ENCODE data around the gene RNF168. TPM values are rescaled to one million over a fixed set of nuclear protein-coding genes. Genes with fewer than 3 reads are reported as not detected.

RNF168 gene
- total and polyA plus RNA-seq, 2 of the 4 experiments (the other 2 are of a cell fraction) = 2.5 to 15.2 TPM

DNA sequence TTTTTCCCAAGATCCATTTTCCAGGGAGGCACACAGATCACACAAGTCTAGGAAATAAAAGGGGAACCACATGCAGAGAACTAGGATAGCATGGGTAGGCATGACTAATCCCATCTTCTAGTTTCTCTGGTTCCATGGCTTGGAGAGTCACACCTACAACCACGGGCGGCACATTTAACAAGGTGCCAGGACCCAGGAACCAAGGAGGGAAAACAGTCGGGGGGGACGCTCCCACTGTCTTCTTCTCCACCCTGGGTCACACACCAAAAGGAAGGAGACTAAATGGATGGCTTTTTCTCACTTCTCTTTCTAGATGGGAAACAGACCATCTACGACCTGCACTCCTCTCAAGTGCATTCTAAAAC lies 16.1 kb upstream of the RNF168 start:
- WGBS, 2 experiments (ENCODE audit: extremely low coverage in 2 of 2, insufficient read length in 1 of 2) = 63% methylated on average over 2 of the region's 5 CpGs; no CpG with 5 or more reads in 1 of the 2 experiments
- no peak overlapping the region for H3K4me2 ChIP-seq (ENCODE audit: low read depth, low read length)
- H3K36me3 ChIP-seq (ENCODE audit: control insufficient read depth, insufficient read depth, low read length) = no peaks in the 10 kb centered on the region
- DNase-seq (no peak), ATAC-seq (ENCODE audit: low read depth) (no peak)
- POLR2A ChIA-PET (ENCODE audit: unreplicated experiment) = no interaction called here
- H4K20me1 ChIP-seq (ENCODE audit: insufficient read depth, low read length) = no peaks in the 10 kb centered on the region
- H2BK20ac ChIP-seq (ENCODE audit: low read depth, low read length) = no peak overlapping the region
- H2AFZ ChIP-seq (replicated peaks; ENCODE audit: low read length, poor library complexity) = no peak overlapping the region
- H3K23ac ChIP-seq (ENCODE audit: low read depth, low read length) = no peak overlapping the region
- BruUV-seq (replicated peaks) = no TSS peak
- no peak overlapping the region for H3K9ac ChIP-seq (ENCODE audit: low read depth, low read length)
- no peak overlapping the region for H2BK5ac ChIP-seq (ENCODE audit: low read depth, low read length, poor library complexity, severe bottlenecking)
- H3K4ac ChIP-seq (ENCODE audit: low read depth, low read length) = no peak overlapping the region
- no peak overlapping the region for H4K8ac ChIP-seq (ENCODE audit: low read depth in 2 of 2, low read length in 2 of 2)
- H3K9me1 ChIP-seq (ENCODE audit: insufficient read depth, low read length) = no peaks in the 10 kb centered on the region
- dilution Hi-C loops (cut with HindIII; ENCODE audit: low sequenced_read_pairs, unreplicated experiment) = no loop called here
- H2BK15ac ChIP-seq (ENCODE audit: low read depth, low read length) = no peak overlapping the region
- CTCF ChIA-PET = interaction anchor here (1.5 kb wide), 1 partner anchor 9 kb away, joined by 6 read pairs; no protein-coding TSS in a partner anchor
- no peaks in the 10 kb centered on the region for H3K4me1 ChIP-seq (ENCODE audit: control insufficient read depth, insufficient read depth, low read length)
- no peak overlapping the region for H2AK5ac ChIP-seq (ENCODE audit: low read depth, low read length)
- H3K56ac ChIP-seq (ENCODE audit: extremely low read depth, insufficient read depth, low read length) = no peak overlapping the region
- TF ChIP-seq RCOR1 (IDR thresholded peaks at IDR 0.05; ENCODE audit: insufficient replicate concordance, low read length) (no peak), MAFK (IDR thresholded peaks at IDR 0.05; ENCODE audit: low read depth, low read length) (no peak), CHD1 (IDR thresholded peaks at IDR 0.05; ENCODE audit: low read depth, low read length) (no peak), MXI1 (IDR thresholded peaks at IDR 0.05; ENCODE audit: borderline replicate concordance, low read depth, low read length) (no peak), NFE2L2 (IDR thresholded peaks at IDR 0.05; ENCODE audit: low read depth, low read length) (no peak), RFX5 (IDR thresholded peaks at IDR 0.05; ENCODE audit: low read depth, low read length) (no peak), SMC3 (IDR thresholded peaks at IDR 0.05; ENCODE audit: low read depth, low read length) (no peak), POLR2A (IDR thresholded peaks at IDR 0.05; ENCODE audit: low read depth, low read length) (no peak), BHLHE40 (IDR thresholded peaks at IDR 0.05; ENCODE audit: low read depth, low read length) (no peak), FOS (IDR thresholded peaks at IDR 0.05; ENCODE audit: low read depth, low read length) (no peak)
- TF ChIP-seq, protein P1, sequence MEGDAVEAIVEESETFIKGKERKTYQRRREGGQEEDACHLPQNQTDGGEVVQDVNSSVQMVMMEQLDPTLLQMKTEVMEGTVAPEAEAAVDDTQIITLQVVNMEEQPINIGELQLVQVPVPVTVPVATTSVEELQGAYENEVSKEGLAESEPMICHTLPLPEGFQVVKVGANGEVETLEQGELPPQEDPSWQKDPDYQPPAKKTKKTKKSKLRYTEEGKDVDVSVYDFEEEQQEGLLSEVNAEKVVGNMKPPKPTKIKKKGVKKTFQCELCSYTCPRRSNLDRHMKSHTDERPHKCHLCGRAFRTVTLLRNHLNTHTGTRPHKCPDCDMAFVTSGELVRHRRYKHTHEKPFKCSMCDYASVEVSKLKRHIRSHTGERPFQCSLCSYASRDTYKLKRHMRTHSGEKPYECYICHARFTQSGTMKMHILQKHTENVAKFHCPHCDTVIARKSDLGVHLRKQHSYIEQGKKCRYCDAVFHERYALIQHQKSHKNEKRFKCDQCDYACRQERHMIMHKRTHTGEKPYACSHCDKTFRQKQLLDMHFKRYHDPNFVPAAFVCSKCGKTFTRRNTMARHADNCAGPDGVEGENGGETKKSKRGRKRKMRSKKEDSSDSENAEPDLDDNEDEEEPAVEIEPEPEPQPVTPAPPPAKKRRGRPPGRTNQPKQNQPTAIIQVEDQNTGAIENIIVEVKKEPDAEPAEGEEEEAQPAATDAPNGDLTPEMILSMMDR (conservative IDR thresholded peaks at IDR 0.05; ENCODE audit: low read depth, low read length) = no peak
- TF ChIP-seq, protein P2, sequence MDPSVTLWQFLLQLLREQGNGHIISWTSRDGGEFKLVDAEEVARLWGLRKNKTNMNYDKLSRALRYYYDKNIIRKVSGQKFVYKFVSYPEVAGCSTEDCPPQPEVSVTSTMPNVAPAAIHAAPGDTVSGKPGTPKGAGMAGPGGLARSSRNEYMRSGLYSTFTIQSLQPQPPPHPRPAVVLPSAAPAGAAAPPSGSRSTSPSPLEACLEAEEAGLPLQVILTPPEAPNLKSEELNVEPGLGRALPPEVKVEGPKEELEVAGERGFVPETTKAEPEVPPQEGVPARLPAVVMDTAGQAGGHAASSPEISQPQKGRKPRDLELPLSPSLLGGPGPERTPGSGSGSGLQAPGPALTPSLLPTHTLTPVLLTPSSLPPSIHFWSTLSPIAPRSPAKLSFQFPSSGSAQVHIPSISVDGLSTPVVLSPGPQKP (IDR thresholded peaks at IDR 0.05; ENCODE audit: borderline replicate concordance, low read depth, low read length) = no peak
- H3K9me3 ChIP-seq (ENCODE audit: control insufficient read depth, insufficient read depth, low read length) = peaks cover 31% of the 10 kb centered on the region
- no peak overlapping the region for H4K5ac ChIP-seq (ENCODE audit: low read depth, low read length)
- in situ Hi-C loops (cut with MboI; ENCODE audit: low sequenced_read_pairs) = loop anchor here (5.0 to 10.0 kb wide), 2 partner anchors 262 to 445 kb away; no protein-coding TSS in a partner anchor
- no peaks in the 10 kb centered on the region for H3K79me1 ChIP-seq (ENCODE audit: low read depth in 1 of 2, low read length in 2 of 2)
- H2AK9ac ChIP-seq (replicated peaks; ENCODE audit: low read depth, low read length, poor library complexity) = no peak overlapping the region
- H3K4me3 ChIP-seq (ENCODE audit: insufficient read depth, low read depth, low read length) = no peak overlapping the region
- H4K91ac ChIP-seq (ENCODE audit: insufficient read depth, low read depth, low read length) = no peak overlapping the region
- H3K14ac ChIP-seq (replicated peaks; ENCODE audit: low read depth, low read length) = no peak overlapping the region
- H3K18ac ChIP-seq (ENCODE audit: low read depth, low read length) = no peak overlapping the region
- intact Hi-C loops (cut with micrococcal nuclease) = loop anchor here (1.0 to 5.0 kb wide), 3 partner anchors 266 to 493 kb away; partner anchors contain the start of gene TFRC
- no peaks in the 10 kb centered on the region for H3K27me3 ChIP-seq (ENCODE audit: control insufficient read depth, insufficient read depth, low read length)
- no peak overlapping the region for H3K27ac ChIP-seq (ENCODE audit: insufficient read depth, low read length)
- no peak overlapping the region for H2BK120ac ChIP-seq (ENCODE audit: low read depth, low read length)

All from IMR-90 (cell line).